Neural progenitor cell (in vitro differentiated cells): ENCODE measurements around the gene CCDC196. TPM values are rescaled to one million over a fixed set of nuclear protein-coding genes. Genes with fewer than 3 reads are reported as not detected.
"Not testable (repeated sequence)": the region's sequence is repeated elsewhere in the genome, so short reads cannot be mapped to it uniquely, and the experiment has no call there.

Experiments used
- DNase-seq: peaks from one replicate; pipeline ENCODE4 v3.0.0-alpha.2; 2016; ENCODE audit warnings: low spot score
- H2AFZ ChIP-seq: fragments of 200-600 bp; sonication (generic); replicated peaks from 2 replicates; pipeline ENCODE4 v1.6.1; 2016; ENCODE audit warnings: antibody characterized with exemption
- H3F3A ChIP-seq: fragments of 200-600 bp; sonication (generic); 2 replicates; pipeline ENCODE4 v1.6.1; 2016; ENCODE audit warnings: antibody characterized with exemption, low read depth
- H3K27ac ChIP-seq: fragments of 200-600 bp; sonication (generic); 2 replicates; pipeline ENCODE4 v1.5.1; 2016; ENCODE audit warnings: mild to moderate bottlenecking
- H3K27me3 ChIP-seq: fragments of 200-600 bp; sonication (generic); 2 replicates; pipeline ENCODE4 v1.6.1; 2016; ENCODE audit warnings: mild to moderate bottlenecking, moderate library complexity
- H3K36me3 ChIP-seq: fragments of 200-600 bp; sonication (generic); 2 replicates; pipeline ENCODE4 v1.5.1; 2016
- H3K4me1 ChIP-seq: fragments of 200-600 bp; sonication (generic); 2 replicates; pipeline ENCODE4 v1.6.1; 2016; ENCODE audit warnings: mixed run types
- H3K4me2 ChIP-seq: fragments of 200-600 bp; sonication (generic); 2 replicates; pipeline ENCODE4 v1.6.1; 2016
- H3K4me3 ChIP-seq: fragments of 200-600 bp; sonication (generic); 2 replicates; pipeline ENCODE4 v1.5.1; 2016
- H3K79me2 ChIP-seq: fragments of 200-600 bp; sonication (generic); 2 replicates; pipeline ENCODE4 v1.6.1; 2016; ENCODE audit warnings: low read depth
- H3K9ac ChIP-seq: fragments of 200-600 bp; sonication (generic); 2 replicates; pipeline ENCODE4 v1.6.1; 2016
- H3K9me3 ChIP-seq: fragments of 200-600 bp; sonication (generic); 2 replicates; pipeline ENCODE4 v1.5.1; 2016; ENCODE audit warnings: low read depth
- H4K20me1 ChIP-seq: fragments of 200-600 bp; sonication (generic); 2 replicates; pipeline ENCODE4 v1.6.1; 2016; ENCODE audit warnings: low read depth
- H3K27ac Mint-ChIP-seq: 3 replicates; pipeline ENCODE4 v1.8.0; 2021; ENCODE audit warnings: mixed read lengths
- H3K27me3 Mint-ChIP-seq: 2 replicates; pipeline ENCODE4 v1.8.0; 2022; ENCODE audit warnings: low read depth, mild to moderate bottlenecking, inconsistent platforms, moderate library complexity, mixed read lengths; ENCODE audit not compliant: insufficient read depth
- H3K36me3 Mint-ChIP-seq: 3 replicates; pipeline ENCODE4 v1.8.0; 2021; ENCODE audit warnings: mixed read lengths
- H3K4me1 Mint-ChIP-seq: 3 replicates; pipeline ENCODE4 v1.8.0; 2021; ENCODE audit warnings: mixed read lengths
- H3K4me3 Mint-ChIP-seq: 3 replicates; pipeline ENCODE4 v1.8.0; 2021; ENCODE audit warnings: mild to moderate bottlenecking, moderate library complexity, mixed read lengths
- H3K9me3 Mint-ChIP-seq: 3 replicates; pipeline ENCODE4 v1.8.0; 2020; ENCODE audit warnings: mixed read lengths
- EZH2 ChIP-seq: fragments of 200-600 bp; sonication (generic); IDR thresholded peaks from 2 replicates; pipeline ENCODE4 v1.6.1; 2017; ENCODE audit warnings: antibody characterized with exemption, mild to moderate bottlenecking, moderate library complexity
- EZH2phosphoT487 ChIP-seq: fragments of 200-600 bp; sonication (generic); IDR thresholded peaks from 2 replicates; pipeline ENCODE4 v1.6.1; 2017; ENCODE audit warnings: antibody characterized with exemption
- total RNA-seq: library from RNA; depleted of rRNA; stranded (reverse); fragments of >200 nt; gene quantifications from 2 replicates; pipeline ENCODE4 v1.2.3, GENCODE V29; 2015; ENCODE audit warnings: low replicate concordance
- TF ChIP-seq, protein P1 (sequence below): fragments of 200-600 bp; sonication (generic); IDR thresholded peaks from 2 replicates; pipeline ENCODE4 v1.5.1; 2017; ENCODE audit warnings: antibody characterized with exemption, mild to moderate bottlenecking

The CCDC196 gene
- total RNA-seq, 1 donor from 2014 or later = not detected

DNA sequence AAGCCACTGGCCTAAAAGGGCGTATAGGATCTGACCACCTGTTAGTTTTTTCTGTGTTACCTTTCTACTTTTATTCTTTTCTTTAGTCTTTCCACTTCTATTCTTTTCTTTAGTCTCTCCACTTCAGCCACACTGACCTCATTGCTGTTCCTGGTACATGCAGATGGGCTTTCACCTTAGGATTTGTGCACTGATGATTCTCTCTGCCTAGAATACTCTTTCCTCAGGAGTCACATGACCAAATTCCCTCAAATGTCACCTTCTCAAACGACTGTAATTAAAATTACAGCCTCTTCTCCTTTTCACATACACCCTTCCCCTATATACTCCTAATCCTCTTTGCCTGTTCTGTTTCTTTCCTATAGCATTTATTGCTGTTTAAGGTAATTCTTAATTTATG, 57.8 kb downstream of the CCDC196 start:
- H3K9me3 Mint-ChIP-seq = peaks cover 16% of the 10 kb centered on the region
- H3K36me3 Mint-ChIP-seq = peaks cover 8% of the 10 kb centered on the region
- Histone ChIP-seq H2AFZ (no peak overlapping the region), H3K79me2 (peaks cover 2% of the 10 kb centered on the region), H4K20me1 (no peaks in the 10 kb centered on the region), H3K36me3 (no peaks in the 10 kb centered on the region), H3K4me1 (no peaks in the 10 kb centered on the region), H3K4me3 (no peak overlapping the region), H3K27me3 (no peaks in the 10 kb centered on the region), H3K4me2 (no peak overlapping the region), H3F3A (no peaks in the 10 kb centered on the region), H3K9ac (no peak overlapping the region), H3K27ac (no peak overlapping the region), H3K9me3 (peaks cover 4% of the 10 kb centered on the region)
- H3K27me3 Mint-ChIP-seq = no peaks in the 10 kb centered on the region
- TF ChIP-seq EZH2phosphoT487 (no peak), EZH2 (no peak)
- TF ChIP-seq, protein P1, sequence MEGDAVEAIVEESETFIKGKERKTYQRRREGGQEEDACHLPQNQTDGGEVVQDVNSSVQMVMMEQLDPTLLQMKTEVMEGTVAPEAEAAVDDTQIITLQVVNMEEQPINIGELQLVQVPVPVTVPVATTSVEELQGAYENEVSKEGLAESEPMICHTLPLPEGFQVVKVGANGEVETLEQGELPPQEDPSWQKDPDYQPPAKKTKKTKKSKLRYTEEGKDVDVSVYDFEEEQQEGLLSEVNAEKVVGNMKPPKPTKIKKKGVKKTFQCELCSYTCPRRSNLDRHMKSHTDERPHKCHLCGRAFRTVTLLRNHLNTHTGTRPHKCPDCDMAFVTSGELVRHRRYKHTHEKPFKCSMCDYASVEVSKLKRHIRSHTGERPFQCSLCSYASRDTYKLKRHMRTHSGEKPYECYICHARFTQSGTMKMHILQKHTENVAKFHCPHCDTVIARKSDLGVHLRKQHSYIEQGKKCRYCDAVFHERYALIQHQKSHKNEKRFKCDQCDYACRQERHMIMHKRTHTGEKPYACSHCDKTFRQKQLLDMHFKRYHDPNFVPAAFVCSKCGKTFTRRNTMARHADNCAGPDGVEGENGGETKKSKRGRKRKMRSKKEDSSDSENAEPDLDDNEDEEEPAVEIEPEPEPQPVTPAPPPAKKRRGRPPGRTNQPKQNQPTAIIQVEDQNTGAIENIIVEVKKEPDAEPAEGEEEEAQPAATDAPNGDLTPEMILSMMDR = no peak
- no peak for DNase-seq
- no peaks in the 10 kb centered on the region for H3K4me1 Mint-ChIP-seq
- H3K27ac Mint-ChIP-seq = no peak overlapping the region
- H3K4me3 Mint-ChIP-seq = no peak overlapping the region

DNA sequence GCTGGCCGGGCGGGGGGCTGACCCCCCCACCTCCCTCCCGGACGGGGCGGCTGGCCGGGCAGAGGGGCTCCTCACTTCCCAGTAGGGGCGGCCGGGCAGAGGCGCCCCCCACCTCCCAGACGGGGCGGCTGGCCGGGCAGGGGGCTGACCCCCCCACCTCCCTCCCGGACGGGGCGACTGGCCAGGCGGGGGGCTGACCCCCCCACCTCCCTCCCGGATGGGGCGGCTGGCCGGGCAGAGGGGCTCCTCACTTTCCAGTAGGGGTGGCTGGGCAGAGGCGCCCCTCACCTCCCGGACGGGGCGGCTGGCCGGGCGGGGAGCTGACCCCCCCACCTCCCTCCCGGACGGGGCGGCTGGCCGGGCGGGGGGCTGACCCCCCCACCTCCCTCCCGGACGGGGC, 59.0 kb downstream of the CCDC196 start:
- not testable (repeated sequence) for H3K4me1 ChIP-seq, H3K27me3 Mint-ChIP-seq, H3K79me2 ChIP-seq, H2AFZ ChIP-seq, H3K27ac Mint-ChIP-seq, H4K20me1 ChIP-seq, H3K4me1 Mint-ChIP-seq, H3K27ac ChIP-seq, H3K4me3 ChIP-seq, H3K4me3 Mint-ChIP-seq, H3K9me3 ChIP-seq, DNase-seq, H3K36me3 ChIP-seq, H3F3A ChIP-seq, H3K9ac ChIP-seq, H3K4me2 ChIP-seq, H3K27me3 ChIP-seq
- Mint-ChIP-seq H3K36me3 (peaks cover 11% of the 10 kb centered on the region), H3K9me3 (peaks cover 19% of the 10 kb centered on the region)

DNA sequence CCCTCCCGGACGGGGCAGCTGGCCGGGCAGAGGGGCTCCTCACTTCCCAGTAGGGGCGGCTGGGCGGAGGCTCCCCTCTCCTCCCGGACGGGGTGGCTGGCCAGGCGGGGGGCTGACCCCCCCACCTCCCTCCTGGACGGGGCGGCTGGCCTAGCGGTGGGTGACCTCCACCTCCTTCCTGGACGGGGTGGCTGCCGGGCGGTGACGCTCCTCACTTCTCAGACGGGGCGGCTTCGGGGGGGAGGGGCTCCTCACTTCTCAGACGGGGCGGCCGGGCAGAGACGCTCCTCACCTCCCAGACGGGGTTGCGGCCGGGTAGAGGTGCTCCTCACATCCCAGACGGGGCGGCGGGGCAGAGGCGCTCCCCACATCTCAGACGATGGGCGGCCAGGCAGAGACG, 59.6 kb downstream of the CCDC196 start:
- H3K79me2 ChIP-seq, H3K27me3 ChIP-seq, H3K4me3 Mint-ChIP-seq, H3K9me3 ChIP-seq, H3K4me1 ChIP-seq, H4K20me1 ChIP-seq, H3K4me3 ChIP-seq, H3K4me2 ChIP-seq, H3K4me1 Mint-ChIP-seq, H3K27ac ChIP-seq, H3K27ac Mint-ChIP-seq, H3K9ac ChIP-seq, H3K27me3 Mint-ChIP-seq, H3K36me3 ChIP-seq, H3F3A ChIP-seq, H2AFZ ChIP-seq, DNase-seq: not testable (repeated sequence)
- H3K36me3 Mint-ChIP-seq = peaks cover 11% of the 10 kb centered on the region
- peaks cover 23% of the 10 kb centered on the region for H3K9me3 Mint-ChIP-seq

Other genes starting within 250 kb of the CCDC196 start
- 14.0 and 42.9 TPM in 2 replicates for gene GPHN, start 21.8 kb downstream of the CCDC196 start, total RNA-seq